OCI-LY1 (cell line): ENCODE results near the gene ZNF575.

Experiments
- H2AFZ ChIP-seq: fragments of 200-600 bp; sonication (generic), shearing (Covaris generic); 2 replicates; pipeline ENCODE4 v1.6.0; 2014; ENCODE audit warnings: antibody characterized with exemption, mild to moderate bottlenecking, low read length
- H3F3A ChIP-seq: fragments of 200-600 bp; sonication (generic), shearing (Covaris generic); 2 replicates; pipeline ENCODE4 v1.6.0; 2014; ENCODE audit warnings: mild to moderate bottlenecking, antibody characterized with exemption, low read length, moderate library complexity; ENCODE audit not compliant: insufficient read depth
- H3K27ac ChIP-seq: fragments of 200-600 bp; sonication (generic); 2 replicates; pipeline ENCODE4 v1.5.1; 2014; ENCODE audit warnings: low read length, mixed run types, mild to moderate bottlenecking, low read depth; ENCODE audit not compliant: poor library complexity, severe bottlenecking
- H3K27me3 ChIP-seq: fragments of 200-600 bp; sonication (generic); 2 replicates; pipeline ENCODE4 v1.6.0; 2014; ENCODE audit warnings: antibody characterized with exemption, mild to moderate bottlenecking, low read length, moderate library complexity; ENCODE audit not compliant: insufficient read depth
- H3K36me3 ChIP-seq: fragments of 200-600 bp; sonication (generic); 2 replicates; pipeline ENCODE4 v1.6.1; 2014; ENCODE audit warnings: mild to moderate bottlenecking, antibody characterized with exemption, low read length, moderate library complexity, mixed read lengths; ENCODE audit not compliant: insufficient read depth
- H3K4me1 ChIP-seq: fragments of 200-600 bp; sonication (generic); 2 replicates; pipeline ENCODE4 v1.5.1; 2014; ENCODE audit warnings: mild to moderate bottlenecking, low read length, moderate library complexity; ENCODE audit not compliant: insufficient read depth, severe bottlenecking
- H3K4me2 ChIP-seq: fragments of 200-600 bp; sonication (generic), shearing (Covaris generic); 2 replicates; pipeline ENCODE4 v1.6.1; 2014; ENCODE audit warnings: low read length
- H3K4me3 ChIP-seq: fragments of 200-600 bp; sonication (generic); 2 replicates; pipeline ENCODE4 v1.5.1; 2014; ENCODE audit warnings: low read length, low read depth, mild to moderate bottlenecking, mixed read lengths; ENCODE audit not compliant: poor library complexity, severe bottlenecking
- H3K79me2 ChIP-seq: fragments of 200-600 bp; shearing (Covaris generic); 2 replicates; pipeline ENCODE4 v1.6.1; 2016; ENCODE audit warnings: mixed run types, low read length, mixed read lengths; ENCODE audit not compliant: insufficient read depth
- H3K9ac ChIP-seq: fragments of 200-600 bp; sonication (generic), shearing (Covaris generic); 2 replicates; pipeline ENCODE4 v1.6.1; 2014; ENCODE audit warnings: mild to moderate bottlenecking, low read length, mixed read lengths
- H3K9me2 ChIP-seq: fragments of 200-600 bp; sonication (generic), shearing (Covaris generic); 2 replicates; pipeline ENCODE4 v1.6.1; 2014; ENCODE audit warnings: low read depth, mild to moderate bottlenecking, low read length, mixed read lengths
- H3K9me3 ChIP-seq: fragments of 200-600 bp; shearing (Covaris generic); 2 replicates; pipeline ENCODE4 v1.6.1; 2014; ENCODE audit warnings: low read length, mixed read lengths
- H4K20me1 ChIP-seq: fragments of 200-600 bp; sonication (generic), shearing (Covaris generic); 2 replicates; pipeline ENCODE4 v1.6.0; 2016; ENCODE audit warnings: mild to moderate bottlenecking, low read length; ENCODE audit not compliant: insufficient read depth
- EZH2 ChIP-seq: fragments of 200-600 bp; sonication (generic), shearing (Covaris generic); IDR thresholded peaks from 2 replicates; pipeline ENCODE4 v1.8.0; 2017; ENCODE audit warnings: borderline replicate concordance, mixed run types, mild to moderate bottlenecking, antibody characterized with exemption, low read length, moderate library complexity, mixed read lengths
- TF ChIP-seq, protein P1 (sequence below): fragments of 200-600 bp; sonication (generic), shearing (Covaris generic); IDR thresholded peaks from 2 replicates; pipeline ENCODE4 v1.5.1; 2017; ENCODE audit warnings: mild to moderate bottlenecking, antibody characterized with exemption, low read length, moderate library complexity, mixed read lengths

Gene ZNF575

DNA sequence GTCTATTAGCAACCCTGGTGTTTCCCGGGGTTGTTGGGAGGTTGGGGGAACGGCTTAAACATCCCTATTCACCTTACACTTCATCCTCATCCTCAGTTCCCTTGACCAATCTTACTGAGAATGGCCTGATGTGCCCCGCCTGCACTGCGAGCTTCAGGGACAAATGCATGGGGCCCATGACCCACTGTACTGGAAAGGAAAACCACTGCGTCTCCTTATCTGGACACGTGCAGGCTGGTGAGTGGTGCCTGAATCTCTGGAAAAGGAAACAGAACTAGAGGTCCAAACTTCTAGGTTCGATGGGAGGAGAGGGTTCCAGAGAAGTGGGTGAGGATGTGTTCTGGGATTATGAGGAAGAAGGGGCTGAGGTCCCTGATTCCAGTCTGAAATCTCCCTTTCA lies 48.5 kb downstream of the ZNF575 start:
- no peaks in the 10 kb centered on the region for H3K36me3 ChIP-seq
- H3K9me3 ChIP-seq = no peaks in the 10 kb centered on the region
- H2AFZ ChIP-seq = no peak overlapping the region
- H3K4me3 ChIP-seq = no peak overlapping the region
- no peaks in the 10 kb centered on the region for H3F3A ChIP-seq
- H3K27ac ChIP-seq = no peak overlapping the region
- H3K9me2 ChIP-seq = no peaks in the 10 kb centered on the region
- H3K4me1 ChIP-seq = peaks cover 15% of the 10 kb centered on the region
- no peak overlapping the region for H3K4me2 ChIP-seq
- H3K27me3 ChIP-seq = no peaks in the 10 kb centered on the region
- H3K9ac ChIP-seq = no peak overlapping the region
- no peaks in the 10 kb centered on the region for H4K20me1 ChIP-seq
- no peak for TF ChIP-seq EZH2
- TF ChIP-seq, protein P1, sequence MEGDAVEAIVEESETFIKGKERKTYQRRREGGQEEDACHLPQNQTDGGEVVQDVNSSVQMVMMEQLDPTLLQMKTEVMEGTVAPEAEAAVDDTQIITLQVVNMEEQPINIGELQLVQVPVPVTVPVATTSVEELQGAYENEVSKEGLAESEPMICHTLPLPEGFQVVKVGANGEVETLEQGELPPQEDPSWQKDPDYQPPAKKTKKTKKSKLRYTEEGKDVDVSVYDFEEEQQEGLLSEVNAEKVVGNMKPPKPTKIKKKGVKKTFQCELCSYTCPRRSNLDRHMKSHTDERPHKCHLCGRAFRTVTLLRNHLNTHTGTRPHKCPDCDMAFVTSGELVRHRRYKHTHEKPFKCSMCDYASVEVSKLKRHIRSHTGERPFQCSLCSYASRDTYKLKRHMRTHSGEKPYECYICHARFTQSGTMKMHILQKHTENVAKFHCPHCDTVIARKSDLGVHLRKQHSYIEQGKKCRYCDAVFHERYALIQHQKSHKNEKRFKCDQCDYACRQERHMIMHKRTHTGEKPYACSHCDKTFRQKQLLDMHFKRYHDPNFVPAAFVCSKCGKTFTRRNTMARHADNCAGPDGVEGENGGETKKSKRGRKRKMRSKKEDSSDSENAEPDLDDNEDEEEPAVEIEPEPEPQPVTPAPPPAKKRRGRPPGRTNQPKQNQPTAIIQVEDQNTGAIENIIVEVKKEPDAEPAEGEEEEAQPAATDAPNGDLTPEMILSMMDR = no peak
- no peaks in the 10 kb centered on the region for H3K79me2 ChIP-seq

DNA sequence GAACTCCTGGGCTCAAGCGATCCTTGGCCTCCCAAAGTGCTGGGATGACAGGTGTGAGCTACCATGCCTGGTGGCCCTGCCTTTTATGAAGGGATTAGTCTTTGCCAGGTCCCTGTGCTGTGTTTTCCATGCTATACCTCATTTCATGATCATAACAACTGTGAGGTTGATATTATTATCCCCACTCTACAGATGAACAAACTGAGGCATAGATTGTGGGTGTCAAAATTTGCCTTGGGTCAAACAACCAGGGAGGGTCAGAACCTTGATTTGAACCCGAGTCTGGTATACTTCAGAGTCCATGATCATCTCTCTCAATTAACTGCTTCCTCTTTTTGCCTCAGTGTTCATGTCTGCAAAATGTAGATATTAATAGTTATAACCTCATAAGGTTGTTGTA lies 49.5 kb downstream of the ZNF575 start:
- peaks cover 15% of the 10 kb centered on the region for H3K4me1 ChIP-seq
- H3K9me3 ChIP-seq = no peaks in the 10 kb centered on the region
- H3F3A ChIP-seq = no peaks in the 10 kb centered on the region
- H3K4me3 ChIP-seq = no peak overlapping the region
- no peaks in the 10 kb centered on the region for H3K79me2 ChIP-seq
- no peak overlapping the region for H3K9ac ChIP-seq
- no peak overlapping the region for H2AFZ ChIP-seq
- H3K27me3 ChIP-seq = no peaks in the 10 kb centered on the region
- no peak for TF ChIP-seq EZH2
- TF ChIP-seq, protein P1 = no peak
- no peak overlapping the region for H3K27ac ChIP-seq
- no peaks in the 10 kb centered on the region for H4K20me1 ChIP-seq
- H3K9me2 ChIP-seq = no peaks in the 10 kb centered on the region
- H3K36me3 ChIP-seq = no peaks in the 10 kb centered on the region
- H3K4me2 ChIP-seq = no peak overlapping the region

DNA sequence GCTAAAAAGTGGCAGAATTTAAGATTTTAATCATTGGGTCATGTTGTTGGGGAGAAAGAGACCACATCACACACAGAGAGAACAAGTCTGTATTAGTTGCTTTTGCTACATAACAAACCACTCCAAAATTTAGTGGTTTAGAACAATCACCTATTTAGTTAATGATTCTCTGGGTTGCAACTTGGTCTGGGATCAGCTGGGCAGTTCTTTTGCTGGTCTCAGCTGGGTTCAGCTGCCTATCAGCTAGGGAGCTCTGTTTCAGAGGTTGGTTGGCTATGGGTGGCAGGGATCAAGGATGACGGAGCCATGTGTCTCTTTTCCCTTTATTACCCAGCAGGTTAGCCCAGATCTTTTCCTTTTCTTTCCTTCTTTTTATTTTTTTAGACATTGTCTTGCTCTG lies 51.5 kb downstream of the ZNF575 start:
- Histone ChIP-seq H3K79me2 (no peaks in the 10 kb centered on the region), H3K4me2 (no peak overlapping the region), H3K36me3 (no peaks in the 10 kb centered on the region), H3K4me3 (no peak overlapping the region), H3K27me3 (no peaks in the 10 kb centered on the region), H2AFZ (peak overlapping the region; percentile 56; the same call in 1 of the 2 replicates), H3K4me1 (peaks cover 15% of the 10 kb centered on the region), H3F3A (no peaks in the 10 kb centered on the region), H3K9me2 (no peaks in the 10 kb centered on the region), H3K9me3 (no peaks in the 10 kb centered on the region), H4K20me1 (no peaks in the 10 kb centered on the region), H3K27ac (peak overlapping the region; percentile 36), H3K9ac (no peak overlapping the region)
- no peak for TF ChIP-seq EZH2
- TF ChIP-seq, protein P1 = no peak
